WTC11 (cell line): ENCODE data around the gene BACE2. TPM values are rescaled to one million over a fixed set of nuclear protein-coding genes. Genes with fewer than 3 reads are reported as not detected.

Experiments
- ATAC-seq: fragments of 200-7000 bp; cut with Tn5 transposase; 2 replicates; pipeline ENCODE4 v1.10.0; 2021; ENCODE audit warnings: mild to moderate bottlenecking, moderate library complexity
- CTCF ChIA-PET: fragments of 300-600 bp; sonication (Branson Sonifier 250); formaldehyde crosslinking; loops from one replicate; lab custom pipeline; 2021; ENCODE audit warnings: antibody characterized with exemption; lab: Charles Lee
- POLR2A ChIA-PET: fragments of 350-600 bp; sonication (Branson Sonifier 250); formaldehyde crosslinking; loops from one replicate; lab custom pipeline; 2021; ENCODE audit warnings: antibody characterized with exemption; lab: Charles Lee
- DNase-seq: peaks from one replicate; pipeline ENCODE4 v3.0.0; 2021; ENCODE audit warnings: low spot score
- H3K27ac Mint-ChIP-seq: 2 replicates; pipeline ENCODE4 v1.8.0; 2021; ENCODE audit warnings: mixed read lengths
- H3K27me3 Mint-ChIP-seq: 2 replicates; pipeline ENCODE4 v1.8.0; 2021; ENCODE audit warnings: low read depth, mild to moderate bottlenecking, moderate library complexity, mixed read lengths
- H3K36me3 Mint-ChIP-seq: 2 replicates; pipeline ENCODE4 v1.8.0; 2021; ENCODE audit warnings: mixed read lengths
- H3K4me1 Mint-ChIP-seq: 2 replicates; pipeline ENCODE4 v1.8.0; 2022; ENCODE audit warnings: mixed read lengths
- H3K4me3 Mint-ChIP-seq: 2 replicates; pipeline ENCODE4 v1.8.0; 2021; ENCODE audit warnings: mild to moderate bottlenecking, moderate library complexity, mixed read lengths
- H3K9me3 Mint-ChIP-seq: 2 replicates; pipeline ENCODE4 v1.8.0; 2021; ENCODE audit warnings: mixed read lengths
- ATF3 ChIP-seq: sonication (generic); formaldehyde crosslinking; conservative IDR thresholded peaks from 2 replicates; pipeline ENCODE4 v1.8.1; 2022; ENCODE audit warnings: mild to moderate bottlenecking, missing genetic modification reagents
- CREB1 ChIP-seq: sonication (generic); formaldehyde crosslinking; IDR thresholded peaks from 2 replicates; pipeline ENCODE4 v1.8.0; 2023; ENCODE audit warnings: mild to moderate bottlenecking, missing genetic modification reagents
- E2F5 ChIP-seq: sonication (generic); formaldehyde crosslinking; IDR thresholded peaks from 2 replicates; pipeline ENCODE4 v1.8.1; 2022; ENCODE audit warnings: mild to moderate bottlenecking, moderate library complexity, missing genetic modification reagents
- EMX1 ChIP-seq: fragments of 250-450 bp; sonication (Bioruptor Pico); IDR thresholded peaks from 2 replicates; pipeline ENCODE4 v1.8.0; 2021; ENCODE audit warnings: mild to moderate bottlenecking
- ETV6 ChIP-seq: sonication (generic); formaldehyde crosslinking; IDR thresholded peaks from 2 replicates; pipeline ENCODE4 v1.8.1; 2022; ENCODE audit warnings: mild to moderate bottlenecking, missing genetic modification reagents
- FOXJ3 ChIP-seq: sonication (generic); formaldehyde crosslinking; IDR thresholded peaks from 2 replicates; pipeline ENCODE4 v1.9.0; 2021; ENCODE audit warnings: missing genetic modification reagents, mild to moderate bottlenecking, borderline replicate concordance
- FOXK1 ChIP-seq: sonication (generic); formaldehyde crosslinking; IDR thresholded peaks from 2 replicates; pipeline ENCODE4 v1.8.0; 2022; ENCODE audit warnings: mild to moderate bottlenecking, moderate library complexity, missing genetic modification reagents
- IRF1 ChIP-seq: sonication (generic); formaldehyde crosslinking; IDR thresholded peaks from 2 replicates; pipeline ENCODE4 v1.8.0; 2023; ENCODE audit warnings: missing genetic modification reagents
- JUN ChIP-seq: sonication (generic); formaldehyde crosslinking; IDR thresholded peaks from 2 replicates; pipeline ENCODE4 v1.8.0; 2023; ENCODE audit warnings: mild to moderate bottlenecking, missing genetic modification reagents
- PRDM15 ChIP-seq: sonication (generic); formaldehyde crosslinking; IDR thresholded peaks from 2 replicates; pipeline ENCODE4 v1.8.0; 2022; ENCODE audit warnings: missing genetic modification reagents
- RELA ChIP-seq: sonication (generic); formaldehyde crosslinking; IDR thresholded peaks from 2 replicates; pipeline ENCODE4 v1.8.1; 2022; ENCODE audit warnings: missing genetic modification reagents, mild to moderate bottlenecking, borderline replicate concordance
- SMAD3 ChIP-seq: sonication (generic); formaldehyde crosslinking; IDR thresholded peaks from 2 replicates; pipeline ENCODE4 v1.8.0; 2022; ENCODE audit warnings: missing genetic modification reagents, mild to moderate bottlenecking, borderline replicate concordance
- TCF7 ChIP-seq: sonication (generic); formaldehyde crosslinking; IDR thresholded peaks from 2 replicates; pipeline ENCODE4 v1.8.0; 2022; ENCODE audit warnings: mild to moderate bottlenecking, low read depth, missing genetic modification reagents, moderate library complexity
- TEAD1 ChIP-seq: sonication (generic); formaldehyde crosslinking; IDR thresholded peaks from 2 replicates; pipeline ENCODE4 v1.8.0; 2022; ENCODE audit warnings: mild to moderate bottlenecking, missing genetic modification reagents
- ZMAT4 ChIP-seq: fragments of 250-450 bp; sonication (Bioruptor Pico); IDR thresholded peaks from 2 replicates; pipeline ENCODE4 v1.9.0; 2021; ENCODE audit warnings: mild to moderate bottlenecking
- ZNF317 ChIP-seq: sonication (generic); formaldehyde crosslinking; IDR thresholded peaks from 2 replicates; pipeline ENCODE4 v1.8.1; 2023; ENCODE audit warnings: low read depth, mild to moderate bottlenecking, moderate library complexity, missing genetic modification reagents, borderline replicate concordance
- ZNF423 ChIP-seq: fragments of 250-450 bp; sonication (Bioruptor Pico); IDR thresholded peaks from 2 replicates; pipeline ENCODE4 v2.1.2; 2022; ENCODE audit warnings: mild to moderate bottlenecking, moderate library complexity
- ZNF532 ChIP-seq: fragments of 250-450 bp; sonication (Bioruptor Pico); IDR thresholded peaks from 2 replicates; pipeline ENCODE4 v1.9.0; 2021; ENCODE audit warnings: mild to moderate bottlenecking, borderline replicate concordance
- total RNA-seq: library from RNA; stranded (reverse); gene quantifications from 3 replicates; pipeline ENCODE4 v1.2.3, GENCODE V29; 2021

BACE2 gene
- total RNA-seq, 1 experiment from 2014 or later = 9.8 TPM

- no peak for TF ChIP-seq TCF7 (CRISPR knock-in tag)
- no peak for TF ChIP-seq ATF3 (CRISPR knock-in tag)
- TF ChIP-seq SMAD3 (CRISPR knock-in tag) = no peak
- TF ChIP-seq RELA = no peak
- no peak for TF ChIP-seq CREB1
- TF ChIP-seq ZNF423 (CRISPR knock-in tag) = no peak
- TF ChIP-seq EMX1 (CRISPR knock-in tag) = no peak
- no peak for TF ChIP-seq FOXJ3
Observed at GRCh38 chr21:41201385-41201784, 33.4 kb downstream of the BACE2 start (continued).

GRCh38 chr21:41204736-41205135 lies 36.8 kb downstream of the BACE2 start:
- ChIA-PET CTCF (interaction anchor here (1.1 kb wide), 1 partner anchor 38 kb away, joined by 3 read pairs; no protein-coding TSS in a partner anchor), POLR2A (no interaction called here)
- no peak for ATAC-seq
- Mint-ChIP-seq H3K36me3 (no peaks in the 10 kb centered on the region), H3K4me3 (no peak overlapping the region), H3K27me3 (no peaks in the 10 kb centered on the region), H3K27ac (no peak overlapping the region), H3K4me1 (peaks cover 5% of the 10 kb centered on the region; the same call in 1 of the 2 replicates), H3K9me3 (no peaks in the 10 kb centered on the region)
- TF ChIP-seq IRF1 (CRISPR knock-in tag) = no peak
- TF ChIP-seq CREB1 = no peak
- TF ChIP-seq ZMAT4 (CRISPR knock-in tag) = no peak
- no peak for TF ChIP-seq ZNF317
- no peak for TF ChIP-seq ZNF532 (CRISPR knock-in tag)
- TF ChIP-seq ETV6 (CRISPR knock-in tag) = no peak
- no peak for TF ChIP-seq PRDM15 (CRISPR knock-in tag)
- no peak for TF ChIP-seq JUN
- TF ChIP-seq TEAD1 (CRISPR knock-in tag) = no peak
- no peak for TF ChIP-seq RELA
- TF ChIP-seq E2F5 (CRISPR knock-in tag) = no peak
- TF ChIP-seq FOXK1 (CRISPR knock-in tag) = no peak
- DNase-seq = no peak
